GM12878 (cell line): ENCODE results near the gene PLAC9. TPM values are rescaled to one million over a fixed set of nuclear protein-coding genes. Genes with fewer than 3 reads are reported as not detected.

Source experiments
- ATAC-seq: fragments of 200-7000 bp; cut with Tn5 transposase; 3 replicates; pipeline ENCODE4 v1.9.1; 2020; ENCODE audit warnings: mild to moderate bottlenecking, moderate library complexity
- BruUV-seq: library from RNA; stranded (reverse); fragments of 400-500 nt; replicated peaks from 2 replicates; lab custom pipeline; 2021; lab: Mats Ljungman, UMichigan
- CTCF ChIA-PET: fragments of 300-600 bp; sonication (Branson Sonifier 250); formaldehyde crosslinking; extraction: SDS; loops from one replicate; lab custom pipeline; 2021; ENCODE audit warnings: inconsistent platforms; lab: Yijun Ruan, JAX
- POLR2A ChIA-PET: fragments of 350-600 bp; formaldehyde crosslinking; extraction: SDS; loops from one replicate; lab custom pipeline; 2021; ENCODE audit warnings: inconsistent platforms; lab: Charles Lee
- RAD21 ChIA-PET: fragments of 300-600 bp; sonication (Branson Sonifier 250); formaldehyde crosslinking; loops from one replicate; lab custom pipeline; 2023; ENCODE audit warnings: antibody characterized with exemption; ENCODE audit not compliant: unreplicated experiment; lab: Charles Lee
- SMC1A ChIA-PET: fragments of 300-600 bp; sonication (Branson Sonifier 250); formaldehyde crosslinking; loops from one replicate; lab custom pipeline; 2023; ENCODE audit not compliant: unreplicated experiment, uncharacterized antibody; lab: Charles Lee
- DNase-seq: peaks from one replicate; pipeline ENCODE4 v3.0.0-alpha.2; 2011; ENCODE audit warnings: low read depth, low spot score
- FAIRE-seq: peaks from 3 replicates; lab custom pipeline; 2011; peaks lifted over from hg19 to GRCh38; lab: Jason Lieb, UNC
- H2AFZ ChIP-seq: 2 replicates; pipeline ENCODE4 v1.6.0; 2011; ENCODE audit warnings: low read depth, low read length, control low read depth; ENCODE audit not compliant: control insufficient read depth
- H3K27ac ChIP-seq: 2 replicates; pipeline ENCODE4 v1.5.1; 2011; ENCODE audit warnings: control low read depth; ENCODE audit not compliant: control insufficient read depth, insufficient read depth
- H3K27me3 ChIP-seq, 2 experiments: replicated peaks in 1 of 2; 2 replicates each; pipeline versions ENCODE4 v1.6.0 to v1.6.1; 2011; ENCODE audit warnings: low read length in 1 of 2; ENCODE audit not compliant: control insufficient read depth in 2 of 2, insufficient read depth in 2 of 2
- H3K36me3 ChIP-seq, 2 experiments: 2 replicates each; pipeline ENCODE4 v1.5.1; 2011; ENCODE audit warnings: low read length in 1 of 2; ENCODE audit not compliant: control insufficient read depth in 2 of 2, insufficient read depth in 2 of 2
- H3K4me1 ChIP-seq: 2 replicates; pipeline ENCODE4 v1.6.1; 2011; ENCODE audit warnings: mild to moderate bottlenecking, low read length, moderate library complexity, mixed read lengths; ENCODE audit not compliant: control insufficient read depth, insufficient read depth
- H3K4me2 ChIP-seq: 2 replicates; pipeline ENCODE4 v1.6.0; 2011; ENCODE audit warnings: control low read depth; ENCODE audit not compliant: control insufficient read depth, insufficient read depth
- H3K4me3 ChIP-seq: fragments of 200-600 bp; sonication (generic); 2 replicates; pipeline ENCODE4 v1.5.1; 2016
- H3K79me2 ChIP-seq: 2 replicates; pipeline ENCODE4 v1.6.0; 2011; ENCODE audit warnings: low read length; ENCODE audit not compliant: control insufficient read depth, insufficient read depth
- H3K9ac ChIP-seq: 2 replicates; pipeline ENCODE4 v1.8.0; 2011; ENCODE audit warnings: low read length, control low read depth, mixed read lengths; ENCODE audit not compliant: control insufficient read depth, insufficient read depth
- H3K9me3 ChIP-seq: replicated peaks from 3 replicates; pipeline ENCODE4 v1.5.1; 2011; ENCODE audit warnings: mild to moderate bottlenecking, low read length; ENCODE audit not compliant: control insufficient read depth, insufficient read depth
- H4K20me1 ChIP-seq: 2 replicates; pipeline ENCODE4 v1.6.0; 2011; ENCODE audit not compliant: control insufficient read depth, insufficient read depth
- CBX3 ChIP-seq: fragments of 200-600 bp; sonication (generic); IDR thresholded peaks from 2 replicates; pipeline ENCODE4 v1.6.1; 2016; ENCODE audit warnings: low read depth, borderline replicate concordance
- HCFC1 ChIP-seq: fragments of 150-350 bp; IDR thresholded peaks from 2 replicates; pipeline ENCODE4 v1.6.1; 2014; ENCODE audit warnings: low read length
- HDGF ChIP-seq: fragments of 450-650 bp; IDR thresholded peaks from 2 replicates; pipeline ENCODE4 v1.6.1; 2016; ENCODE audit warnings: antibody characterized with exemption
- LARP7 ChIP-seq: fragments of 450-650 bp; IDR thresholded peaks from 2 replicates; pipeline ENCODE4 v1.6.1; 2017; ENCODE audit warnings: mild to moderate bottlenecking
- MAX ChIP-seq: IDR thresholded peaks from 2 replicates; pipeline ENCODE4 v1.6.1; 2012; ENCODE audit warnings: low read depth, low read length, improper control_type of control experiment
- NBN ChIP-seq: fragments of 450-650 bp; IDR thresholded peaks from 2 replicates; pipeline ENCODE4 v1.6.1; 2016
- RELA ChIP-seq: fragments of 450-650 bp; IDR thresholded peaks from 2 replicates; pipeline ENCODE4 v1.8.0; 2014; ENCODE audit warnings: borderline replicate concordance; ENCODE audit not compliant: partially characterized antibody
- RFX5 ChIP-seq: IDR thresholded peaks from 2 replicates; pipeline ENCODE4 v1.6.1; 2011; ENCODE audit warnings: low read depth, low read length, improper control_type of control experiment
- SRF ChIP-seq, 2 experiments: IDR thresholded peaks; 2 replicates each; pipeline ENCODE4 v1.6.1; 2011; ENCODE audit warnings: low read depth in 2 of 2, low read length in 2 of 2, mild to moderate bottlenecking in 1 of 2, moderate library complexity in 1 of 2
- YY1 ChIP-seq: IDR thresholded peaks from 2 replicates; pipeline ENCODE4 v1.6.1; 2011; ENCODE audit warnings: low read depth, mild to moderate bottlenecking, low read length
- ZBTB40 ChIP-seq: fragments of 450-650 bp; IDR thresholded peaks from 2 replicates; pipeline ENCODE4 v1.6.1; 2016; ENCODE audit warnings: mild to moderate bottlenecking, moderate library complexity, borderline replicate concordance
- ZNF207 ChIP-seq: fragments of 450-650 bp; IDR thresholded peaks from 2 replicates; pipeline ENCODE4 v1.6.1; 2014; ENCODE audit warnings: antibody characterized with exemption, mild to moderate bottlenecking, borderline replicate concordance
- WGBS: methylation state at CpG from one replicate; pipeline ENCODE4 v1.1.6; 2016; ENCODE audit warnings: low lambda C conversion rate; ENCODE audit not compliant: insufficient replicate concordance, insufficient coverage; ENCODE audit errors: missing lambda C conversion rate; 5-methylcytosine and 5-hydroxymethylcytosine counted together
- in situ Hi-C: fragments of 300-500 bp; cut with MboI; formaldehyde crosslinking; loops from 9 replicates; pipeline ENCODE4 v1.14.3; 2018; ENCODE audit warnings: mixed read lengths
- intact Hi-C: fragments of 100-400 bp; cut with micrococcal nuclease; formaldehyde crosslinking; loops from one replicate; pipeline ENCODE4 v1.14.2; 2022; ENCODE audit not compliant: unreplicated experiment
- polyA plus RNA-seq, 11 experiments: library from polyadenylated mRNA; depleted of rRNA in 4 of 11; unstranded in 6 of 11; stranded (reverse) in 5 of 11; fragments of >200 nt; fragmentation: Nextera tagmentation in 4 of 11; fragmentation: Illumina TruSeq in 1 of 11; extraction: Ambion mirVana in 4 of 11; extraction: Trizol in 1 of 11; gene quantifications; 1 replicate in 1 of 11; 2 replicates in 10 of 11; pipeline versions ENCODE4 v1.2.1 to v1.2.3, GENCODE V29; 2011 to 2016; ENCODE audit warnings: inconsistent platforms in 2 of 11, missing spikeins in 2 of 11, low read depth in 1 of 11
- total RNA-seq, 4 experiments: library from RNA; depleted of rRNA in 3 of 4; stranded (reverse); fragments of >200 nt in 3 of 4; fragmentation: Illumina TruSeq in 1 of 4; extraction: Trizol in 1 of 4; gene quantifications; 2 replicates each; pipeline versions ENCODE4 v1.2.1 to v1.2.3, GENCODE V29; 2013 to 2021
- TF ChIP-seq, protein P1 (sequence below): IDR thresholded peaks from 2 replicates; pipeline ENCODE4 v1.6.1; 2012; ENCODE audit warnings: improper control_type of control experiment, low read depth, low read length; ENCODE audit not compliant: insufficient replicate concordance
- TF ChIP-seq, protein P2 (sequence below): IDR thresholded peaks from 2 replicates; pipeline ENCODE4 v1.6.1; 2011; ENCODE audit warnings: low read depth, low read length, improper control_type of control experiment, borderline replicate concordance

PLAC9 gene
- total and polyA plus RNA-seq, 10 of the 15 experiments (the other 5 are each of a cell fraction or from before 2014, with no cell fraction given) = not detected

- TF ChIP-seq LARP7 (no peak), MAX (no peak), ZBTB40 (no peak), YY1 (no peak), ZNF207 (no peak), NBN (no peak), SRF (IDR thresholded peaks at IDR 0.05; ENCODE audit: low read depth in 2 of 2, low read length in 2 of 2) (no peak), RFX5 (no peak), RELA (no peak), CBX3 (no peak), HDGF (no peak), HCFC1 (no peak)
- TF ChIP-seq, protein P1, sequence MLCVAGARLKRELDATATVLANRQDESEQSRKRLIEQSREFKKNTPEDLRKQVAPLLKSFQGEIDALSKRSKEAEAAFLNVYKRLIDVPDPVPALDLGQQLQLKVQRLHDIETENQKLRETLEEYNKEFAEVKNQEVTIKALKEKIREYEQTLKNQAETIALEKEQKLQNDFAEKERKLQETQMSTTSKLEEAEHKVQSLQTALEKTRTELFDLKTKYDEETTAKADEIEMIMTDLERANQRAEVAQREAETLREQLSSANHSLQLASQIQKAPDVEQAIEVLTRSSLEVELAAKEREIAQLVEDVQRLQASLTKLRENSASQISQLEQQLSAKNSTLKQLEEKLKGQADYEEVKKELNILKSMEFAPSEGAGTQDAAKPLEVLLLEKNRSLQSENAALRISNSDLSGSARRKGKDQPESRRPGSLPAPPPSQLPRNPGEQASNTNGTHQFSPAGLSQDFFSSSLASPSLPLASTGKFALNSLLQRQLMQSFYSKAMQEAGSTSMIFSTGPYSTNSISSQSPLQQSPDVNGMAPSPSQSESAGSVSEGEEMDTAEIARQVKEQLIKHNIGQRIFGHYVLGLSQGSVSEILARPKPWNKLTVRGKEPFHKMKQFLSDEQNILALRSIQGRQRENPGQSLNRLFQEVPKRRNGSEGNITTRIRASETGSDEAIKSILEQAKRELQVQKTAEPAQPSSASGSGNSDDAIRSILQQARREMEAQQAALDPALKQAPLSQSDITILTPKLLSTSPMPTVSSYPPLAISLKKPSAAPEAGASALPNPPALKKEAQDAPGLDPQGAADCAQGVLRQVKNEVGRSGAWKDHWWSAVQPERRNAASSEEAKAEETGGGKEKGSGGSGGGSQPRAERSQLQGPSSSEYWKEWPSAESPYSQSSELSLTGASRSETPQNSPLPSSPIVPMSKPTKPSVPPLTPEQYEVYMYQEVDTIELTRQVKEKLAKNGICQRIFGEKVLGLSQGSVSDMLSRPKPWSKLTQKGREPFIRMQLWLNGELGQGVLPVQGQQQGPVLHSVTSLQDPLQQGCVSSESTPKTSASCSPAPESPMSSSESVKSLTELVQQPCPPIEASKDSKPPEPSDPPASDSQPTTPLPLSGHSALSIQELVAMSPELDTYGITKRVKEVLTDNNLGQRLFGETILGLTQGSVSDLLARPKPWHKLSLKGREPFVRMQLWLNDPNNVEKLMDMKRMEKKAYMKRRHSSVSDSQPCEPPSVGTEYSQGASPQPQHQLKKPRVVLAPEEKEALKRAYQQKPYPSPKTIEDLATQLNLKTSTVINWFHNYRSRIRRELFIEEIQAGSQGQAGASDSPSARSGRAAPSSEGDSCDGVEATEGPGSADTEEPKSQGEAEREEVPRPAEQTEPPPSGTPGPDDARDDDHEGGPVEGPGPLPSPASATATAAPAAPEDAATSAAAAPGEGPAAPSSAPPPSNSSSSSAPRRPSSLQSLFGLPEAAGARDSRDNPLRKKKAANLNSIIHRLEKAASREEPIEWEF = no peak
- TF ChIP-seq, protein P2, sequence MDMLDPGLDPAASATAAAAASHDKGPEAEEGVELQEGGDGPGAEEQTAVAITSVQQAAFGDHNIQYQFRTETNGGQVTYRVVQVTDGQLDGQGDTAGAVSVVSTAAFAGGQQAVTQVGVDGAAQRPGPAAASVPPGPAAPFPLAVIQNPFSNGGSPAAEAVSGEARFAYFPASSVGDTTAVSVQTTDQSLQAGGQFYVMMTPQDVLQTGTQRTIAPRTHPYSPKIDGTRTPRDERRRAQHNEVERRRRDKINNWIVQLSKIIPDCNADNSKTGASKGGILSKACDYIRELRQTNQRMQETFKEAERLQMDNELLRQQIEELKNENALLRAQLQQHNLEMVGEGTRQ = no peak
- ATAC-seq = no peak
- Histone ChIP-seq H3K9ac (no peak overlapping the region), H3K79me2 (no peaks in the 10 kb centered on the region), H3K4me1 (no peaks in the 10 kb centered on the region), H2AFZ (no peak overlapping the region), H3K4me3 (no peak overlapping the region), H3K36me3 (no peaks in the 10 kb centered on the region), H3K27ac (no peak overlapping the region), H3K27me3 (peaks cover 0 to 5% of the 10 kb centered on the region in 2 experiments; a peak in 1 of 4 replicates), H3K9me3 (no peaks in the 10 kb centered on the region), H3K4me2 (no peak overlapping the region), H4K20me1 (no peaks in the 10 kb centered on the region)
- intact Hi-C loops (no loop called here), in situ Hi-C loops (no loop called here)
- BruUV-seq = no TSS peak
- ChIA-PET SMC1A (interaction anchor here (0.7 to 1.2 kb wide), 3 partner anchors 10 to 389 kb away, joined by 3 to 4 read pairs (median 3); no protein-coding TSS in a partner anchor), RAD21 (interaction anchor here (1.2 kb wide), 1 partner anchor 104 kb away, joined by 4 read pairs; no protein-coding TSS in a partner anchor), POLR2A (no interaction called here), CTCF (interaction anchor here (0.6 to 2.3 kb wide), 4 partner anchors 14 to 719 kb away, joined by 3 to 10 read pairs (median 4); no protein-coding TSS in a partner anchor)
- FAIRE-seq = no peak
- DNase-seq = no peak
- 62% methylated on average over 4 of the region's 4 CpGs for WGBS
These were observed 13.9 kb upstream of the PLAC9 start for GRCh38 chr10:80118669-80119068.
